ENCODE data around the gene GDPD4.

Gene GDPD4

GRCh38 chr11:77270921-77271320, 30.6 kb downstream of the GDPD4 start:
- no peak for TF ChIP-seq CTCF (conservative IDR thresholded peaks at IDR 0.05; ENCODE audit: low read depth)
- H3K27ac ChIP-seq = no peak overlapping the region
- ChIA-PET POLR2A (ENCODE audit: low non-redundant PET) (no interaction called here), CTCF (no interaction called here)
- DNase-seq (ENCODE audit: low spot score) = no peak

DNA sequence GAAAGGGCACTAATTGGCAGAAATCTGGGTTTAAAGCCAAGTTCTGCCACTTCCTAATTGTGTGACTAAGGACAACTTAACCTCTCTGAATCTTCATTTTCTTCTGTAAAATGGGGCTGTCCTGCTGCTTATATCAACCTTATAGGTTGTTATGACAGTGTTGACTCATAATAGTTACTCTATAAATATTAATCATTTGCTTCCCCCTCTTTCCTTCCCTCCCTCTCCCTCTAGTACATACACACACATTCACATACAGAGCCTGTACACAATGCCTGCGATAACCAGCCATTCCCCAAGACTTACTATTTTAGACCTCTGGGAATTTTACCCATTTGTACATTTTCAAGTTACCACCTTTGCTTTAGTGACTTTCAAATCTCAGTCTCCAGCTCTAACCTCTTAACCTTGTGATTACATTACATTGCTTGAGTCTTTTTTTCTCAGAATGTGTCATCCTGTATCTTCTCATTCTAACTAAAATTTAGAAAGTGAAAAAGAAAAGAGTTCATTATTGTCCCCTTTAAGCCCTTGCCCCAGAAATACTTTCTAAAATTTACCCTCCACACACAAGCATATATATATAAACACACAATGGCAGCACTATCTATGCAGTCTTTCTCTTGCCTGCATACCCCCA, 31.9 kb downstream of the GDPD4 start:
- no peak for DNase-seq (ENCODE audit: low spot score)
- ChIA-PET POLR2A (ENCODE audit: low non-redundant PET) (no interaction called here), CTCF (no interaction called here)
- no peak for TF ChIP-seq CTCF (conservative IDR thresholded peaks at IDR 0.05; ENCODE audit: low read depth)
- no peak overlapping the region for H3K27ac ChIP-seq

- CTCF ChIA-PET = interaction anchor here (0.6 kb wide), 1 partner anchor 1448 kb away, joined by 3 read pairs; no protein-coding TSS in a partner anchor
- no peak for TF ChIP-seq CTCF (conservative IDR thresholded peaks at IDR 0.05; ENCODE audit: low read depth)
- H3K27ac ChIP-seq = no peak overlapping the region
- no peak for DNase-seq (ENCODE audit: low spot score)
- POLR2A ChIA-PET (ENCODE audit: low non-redundant PET) = no interaction called here
These were observed 33.5 kb downstream of the GDPD4 start for GRCh38 chr11:77267962-77268361.

DNA sequence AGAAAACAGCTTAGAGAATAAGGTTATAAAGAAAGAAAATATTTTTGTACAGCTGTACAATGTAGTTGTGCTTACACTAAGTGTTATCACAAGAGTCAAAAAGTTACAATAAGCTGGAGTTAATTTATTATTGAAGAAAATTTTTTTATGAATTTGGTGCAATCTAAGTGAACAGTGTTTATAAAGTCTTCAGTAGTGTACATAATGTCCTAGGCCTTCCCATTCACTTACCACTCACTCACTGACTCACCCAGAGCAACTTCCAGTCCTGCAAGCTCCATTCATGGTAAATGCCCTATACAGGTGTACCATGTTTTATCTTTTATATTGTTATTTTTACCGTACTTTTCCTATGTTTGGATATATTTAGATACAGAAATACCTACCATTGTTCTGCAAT, 34.7 kb downstream of the GDPD4 start:
- no peak for DNase-seq (ENCODE audit: low spot score)
- no peak overlapping the region for H3K27ac ChIP-seq
- TF ChIP-seq CTCF (conservative IDR thresholded peaks at IDR 0.05; ENCODE audit: low read depth) = no peak
- ChIA-PET CTCF (interaction anchor here (0.6 kb wide), 1 partner anchor 86 kb away, joined by 4 read pairs; no protein-coding TSS in a partner anchor), POLR2A (ENCODE audit: low non-redundant PET) (no interaction called here)

DNA sequence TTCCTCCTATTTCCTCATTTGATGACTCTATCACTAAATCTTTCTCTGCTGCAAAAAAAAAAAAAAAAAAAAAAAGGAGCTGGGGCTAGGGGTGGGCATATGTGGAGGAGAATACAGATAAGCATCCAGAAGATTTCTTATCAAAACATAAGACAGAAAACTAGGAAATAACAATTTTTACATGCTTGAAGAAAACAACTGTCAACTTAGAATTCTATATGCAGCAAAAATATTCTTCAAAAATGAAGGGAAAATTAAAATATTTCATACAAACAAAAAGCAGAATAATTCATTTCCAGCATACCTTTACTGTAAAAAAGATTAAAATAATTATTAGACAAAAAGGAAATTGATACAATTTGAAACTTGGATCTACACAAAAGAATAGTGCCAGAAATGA, 38.7 kb downstream of the GDPD4 start:
- no peak for TF ChIP-seq CTCF (conservative IDR thresholded peaks at IDR 0.05; ENCODE audit: low read depth)
- no peak for DNase-seq (ENCODE audit: low spot score)
- H3K27ac ChIP-seq = no peak overlapping the region
- CTCF ChIA-PET = interaction anchor here (0.7 kb wide), 1 partner anchor 624 kb away, joined by 4 read pairs; no protein-coding TSS in a partner anchor
- POLR2A ChIA-PET (ENCODE audit: low non-redundant PET) = no interaction called here

DNA sequence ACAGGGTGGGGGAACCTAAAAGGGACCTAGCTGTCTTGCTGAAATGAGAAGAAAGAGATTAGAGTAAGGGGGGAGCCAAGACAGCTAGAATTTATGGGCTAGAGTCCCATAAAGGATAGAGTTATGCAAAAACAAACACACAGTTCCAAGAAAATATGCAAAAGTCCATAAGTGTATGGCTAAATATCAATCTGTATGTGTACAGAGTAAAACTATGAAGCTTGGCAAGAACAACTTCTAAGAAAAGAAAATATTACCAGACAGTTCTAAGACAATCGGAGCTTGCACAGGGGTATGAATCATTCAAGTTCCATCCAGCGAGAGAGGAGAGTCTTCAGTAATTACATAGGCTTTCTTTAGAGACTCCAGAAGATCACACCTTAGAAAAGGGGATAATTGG, 41.8 kb downstream of the GDPD4 start:
- H3K27ac ChIP-seq = no peak overlapping the region
- ChIA-PET CTCF (no interaction called here), POLR2A (ENCODE audit: low non-redundant PET) (no interaction called here)
- TF ChIP-seq CTCF (conservative IDR thresholded peaks at IDR 0.05; ENCODE audit: low read depth) = no peak
- DNase-seq (ENCODE audit: low spot score) = no peak

All from RWPE1 (cell line).